HEK293 (cell line): ENCODE data around the gene ZNF664.

ENCODE experiments used
- CTCF ChIA-PET: fragments of 350-600 bp; formaldehyde crosslinking; extraction: SDS; loops from one replicate; lab custom pipeline; 2021; ENCODE audit warnings: antibody characterized with exemption; lab: Yijun Ruan, JAX
- POLR2A ChIA-PET: fragments of 300-600 bp; formaldehyde crosslinking; extraction: SDS; loops from one replicate; lab custom pipeline; 2020; ENCODE audit warnings: antibody characterized with exemption, inconsistent platforms; lab: Yijun Ruan, JAX
- H3K27ac ChIP-seq: fragments of 200-500 bp; sonication (Bioruptor generic); 2 replicates; pipeline ENCODE4 v1.5.1; 2014; ENCODE audit warnings: low read depth, low read length, control low read depth, inconsistent platforms; ENCODE audit errors: extremely low read depth
- H3K36me3 ChIP-seq, 2 experiments: fragments of 200-500 bp in 1 of 2; sonication (Bioruptor generic) in 1 of 2; 1 replicate in 1 of 2; 2 replicates in 1 of 2; pipeline ENCODE4 v1.5.1; 2014 to 2017; ENCODE audit warnings: inconsistent platforms in 2 of 2, low read length in 2 of 2; ENCODE audit not compliant: control insufficient read depth in 2 of 2, insufficient read depth in 1 of 2
- H3K4me1 ChIP-seq: fragments of 200-500 bp; sonication (Bioruptor generic); 2 replicates; pipeline ENCODE4 v1.5.1; 2014; ENCODE audit warnings: mild to moderate bottlenecking, low read length, inconsistent platforms; ENCODE audit not compliant: control insufficient read depth, insufficient read depth
- H3K4me3 ChIP-seq: 2 replicates; pipeline ENCODE4 v1.5.1; 2011; ENCODE audit warnings: low read depth, mild to moderate bottlenecking, control low read depth, low read length, moderate library complexity
- H3K9me3 ChIP-seq: fragments of 200-500 bp; sonication (Bioruptor generic); 2 replicates; pipeline ENCODE4 v1.5.1; 2014; ENCODE audit warnings: low read depth, low read length, inconsistent platforms; ENCODE audit not compliant: control insufficient read depth, insufficient read depth
- ATF2 ChIP-seq: fragments of 450-650 bp; formaldehyde crosslinking; IDR thresholded peaks from 2 replicates; pipeline ENCODE4 v1.5.1; 2016; ENCODE audit warnings: missing biosample characterization, missing genetic modification characterization, low read depth
- GLIS2 ChIP-seq: fragments of 450-650 bp; formaldehyde crosslinking; IDR thresholded peaks from 2 replicates; pipeline ENCODE4 v1.5.1; 2016; ENCODE audit warnings: missing biosample characterization, missing genetic modification characterization
- INSM2 ChIP-seq: fragments of 450-650 bp; formaldehyde crosslinking; IDR thresholded peaks from 2 replicates; pipeline ENCODE4 v1.5.1; 2016; ENCODE audit warnings: missing biosample characterization, missing genetic modification characterization
- PATZ1 ChIP-seq: fragments of 450-650 bp; formaldehyde crosslinking; IDR thresholded peaks from 2 replicates; pipeline ENCODE4 v1.5.1; 2016; ENCODE audit warnings: missing biosample characterization, missing genetic modification characterization
- PRDM1 ChIP-seq: fragments of 450-650 bp; formaldehyde crosslinking; IDR thresholded peaks from 2 replicates; pipeline ENCODE4; 2016; ENCODE audit warnings: missing biosample characterization, missing genetic modification characterization
- SP2 ChIP-seq: fragments of 450-650 bp; formaldehyde crosslinking; IDR thresholded peaks from 2 replicates; pipeline ENCODE4 v1.5.1; 2016; ENCODE audit warnings: missing biosample characterization, missing genetic modification characterization
- ZBTB11 ChIP-seq: fragments of 450-650 bp; formaldehyde crosslinking; conservative IDR thresholded peaks from 2 replicates; pipeline ENCODE4 v1.5.1; 2016; ENCODE audit warnings: low read depth, missing biosample characterization, missing genetic modification characterization
- ZBTB7A ChIP-seq: fragments of 450-650 bp; formaldehyde crosslinking; IDR thresholded peaks from 2 replicates; pipeline ENCODE4 v1.5.1; 2016; ENCODE audit warnings: low read depth, missing biosample characterization, missing genetic modification characterization
- ZFHX2 ChIP-seq: fragments of 450-650 bp; formaldehyde crosslinking; conservative IDR thresholded peaks from 2 replicates; pipeline ENCODE4 v1.5.1; 2016; ENCODE audit warnings: missing biosample characterization, missing genetic modification characterization
- ZFP69B ChIP-seq: fragments of 450-650 bp; formaldehyde crosslinking; IDR thresholded peaks from 2 replicates; pipeline ENCODE4 v1.5.1; 2016; ENCODE audit warnings: missing biosample characterization, missing genetic modification characterization
- ZNF133 ChIP-seq: fragments of 450-650 bp; formaldehyde crosslinking; IDR thresholded peaks from 2 replicates; pipeline ENCODE4 v1.5.1; 2016; ENCODE audit warnings: missing biosample characterization, missing genetic modification characterization
- ZNF155 ChIP-seq: fragments of 450-650 bp; formaldehyde crosslinking; IDR thresholded peaks from 2 replicates; pipeline ENCODE4 v1.5.1; 2016; ENCODE audit warnings: missing biosample characterization, missing genetic modification characterization
- ZNF239 ChIP-seq: fragments of 450-650 bp; formaldehyde crosslinking; IDR thresholded peaks from 2 replicates; pipeline ENCODE4 v1.5.1; 2016; ENCODE audit warnings: missing biosample characterization, missing genetic modification characterization
- ZNF311 ChIP-seq: fragments of 450-650 bp; formaldehyde crosslinking; IDR thresholded peaks from 2 replicates; pipeline ENCODE4 v1.5.1; 2017; ENCODE audit warnings: missing biosample characterization, missing genetic modification characterization, borderline replicate concordance
- ZNF366 ChIP-seq: fragments of 450-650 bp; formaldehyde crosslinking; conservative IDR thresholded peaks from 2 replicates; pipeline ENCODE4 v1.5.1; 2016; ENCODE audit warnings: missing biosample characterization, missing genetic modification characterization
- ZNF416 ChIP-seq: fragments of 450-650 bp; formaldehyde crosslinking; IDR thresholded peaks from 2 replicates; pipeline ENCODE4 v1.5.1; 2016; ENCODE audit warnings: missing biosample characterization, missing genetic modification characterization
- ZNF544 ChIP-seq: fragments of 450-650 bp; formaldehyde crosslinking; IDR thresholded peaks from 2 replicates; pipeline ENCODE4 v1.5.0; 2017; ENCODE audit warnings: missing biosample characterization, missing genetic modification characterization
- ZNF610 ChIP-seq: fragments of 450-650 bp; formaldehyde crosslinking; IDR thresholded peaks from 2 replicates; pipeline ENCODE4 v1.5.1; 2016; ENCODE audit warnings: missing biosample characterization, missing genetic modification characterization, borderline replicate concordance
- ZNF660 ChIP-seq: fragments of 450-650 bp; IDR thresholded peaks from 2 replicates; pipeline ENCODE4 v1.5.1; 2018; ENCODE audit warnings: missing biosample characterization, mild to moderate bottlenecking, missing genetic modification characterization
- ZNF677 ChIP-seq: fragments of 450-650 bp; IDR thresholded peaks from 2 replicates; pipeline ENCODE4 v1.5.0; 2018; ENCODE audit warnings: missing biosample characterization, mild to moderate bottlenecking, missing genetic modification characterization, moderate library complexity
- ZNF792 ChIP-seq: fragments of 450-650 bp; formaldehyde crosslinking; IDR thresholded peaks from 2 replicates; pipeline ENCODE4 v1.5.1; 2016; ENCODE audit warnings: missing biosample characterization, missing genetic modification characterization
- ZNF837 ChIP-seq: fragments of 450-650 bp; formaldehyde crosslinking; IDR thresholded peaks from 2 replicates; pipeline ENCODE4 v1.5.1; 2016; ENCODE audit warnings: missing biosample characterization, missing genetic modification characterization

Gene ZNF664

GRCh38 chr12:123971449-123971769 is 1.6 kb upstream of the ZNF664 start:
- ChIA-PET POLR2A (interaction anchor here (1.5 to 2.4 kb wide), 3 partner anchors 24 to 943 kb away, joined by 3 to 8 read pairs (median 5); partner anchors contain the start of genes ATP6V0A2 and UBC), CTCF (interaction anchor here (0.6 kb wide), 2 partner anchors 418 to 801 kb away, joined by 3 to 4 read pairs; no protein-coding TSS in a partner anchor)
- peak overlapping the region; percentile 76 for H3K4me3 ChIP-seq
- H3K36me3 ChIP-seq, result peaks cover 14 to 24% of the 10 kb centered on the region in 2 experiments
- H3K4me1 ChIP-seq, result peaks cover 10% of the 10 kb centered on the region
- H3K27ac ChIP-seq, result peak overlapping the region; percentile 90
- TF ChIP-seq ZNF133 (tag by site-specific recombination) (no peak), ZNF544 (no peak), PATZ1 (tag by site-specific recombination) (no peak), ZNF311 (tag by site-specific recombination) (no peak), ZNF677 (tag by site-specific recombination) (no peak), ZNF416 (no peak), ZNF366 (tag by site-specific recombination) (no peak), ZBTB11 (tag by site-specific recombination) (no peak)
- no peaks in the 10 kb centered on the region for H3K9me3 ChIP-seq

GRCh38 chr12:123971770-123972456 is 1.1 kb upstream of the ZNF664 start:
- POLR2A ChIA-PET, result interaction anchor here (0.8 to 2.4 kb wide), 7 partner anchors 8 to 943 kb away, joined by 3 to 8 read pairs (median 4); partner anchors contain the start of genes ATP6V0A2 and UBC
- CTCF ChIA-PET, result interaction anchor here (0.6 kb wide), 1 partner anchor 418 kb away, joined by 4 read pairs; no protein-coding TSS in a partner anchor
- Histone ChIP-seq H3K27ac (peak overlapping the region; percentile 90), H3K4me3 (peak overlapping the region; percentile 76), H3K36me3 (peaks cover 19 to 27% of the 10 kb centered on the region in 2 experiments), H3K4me1 (peaks cover 10% of the 10 kb centered on the region), H3K9me3 (no peaks in the 10 kb centered on the region)
- peak; percentile 9; the same call in 1 of the 2 replicates for TF ChIP-seq SP2 (tag by site-specific recombination)
- no peak for TF ChIP-seq ZNF610 (tag by site-specific recombination)
- no peak for TF ChIP-seq ATF2 (tag by site-specific recombination)
- TF ChIP-seq ZNF837 (tag by site-specific recombination), result no peak
- peak; percentile 14 for TF ChIP-seq ZNF660 (tag by site-specific recombination)
- TF ChIP-seq ZFHX2 (tag by site-specific recombination), result no peak
- peak; percentile 71 for TF ChIP-seq GLIS2 (tag by site-specific recombination)
- TF ChIP-seq ZNF792 (tag by site-specific recombination), result no peak
- TF ChIP-seq ZBTB7A (tag by site-specific recombination), result peak; percentile 47; the same call in 1 of the 2 replicates
- no peak for TF ChIP-seq ZNF155 (tag by site-specific recombination)
- peak; percentile 59 for TF ChIP-seq ZBTB11 (tag by site-specific recombination)
- TF ChIP-seq INSM2 (tag by site-specific recombination), result 0 out of 2 replicates have a peak, but pooled peaks have one; percentile 18
- no peak for TF ChIP-seq PRDM1 (tag by site-specific recombination)
- no peak for TF ChIP-seq ZNF544
- TF ChIP-seq ZNF239, result no peak
- no peak for TF ChIP-seq ZNF677 (tag by site-specific recombination)
- no peak for TF ChIP-seq ZFP69B (tag by site-specific recombination)
